ENCODE results near the gene SCD5.

DNA sequence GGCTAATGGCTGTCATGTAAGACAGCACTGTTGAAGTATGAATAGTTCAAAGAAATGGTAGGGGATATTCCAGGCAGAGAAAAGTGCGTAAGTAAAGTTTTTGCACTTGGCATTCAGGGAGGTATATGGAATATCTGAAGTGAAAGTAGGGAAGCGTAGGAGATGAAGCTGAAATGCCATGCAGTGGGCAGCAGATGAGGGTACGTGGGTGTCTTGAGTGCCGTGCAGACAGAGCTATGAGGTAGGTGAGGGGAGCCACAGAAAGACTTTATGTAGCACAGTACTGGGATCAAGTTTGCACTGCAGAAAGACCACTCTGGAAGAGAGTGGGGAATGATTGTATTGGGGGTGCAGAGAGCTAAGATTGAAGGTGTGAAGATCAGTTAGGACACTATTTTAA, 5.2 kb upstream of the SCD5 start:
- TF ChIP-seq, protein P1, sequence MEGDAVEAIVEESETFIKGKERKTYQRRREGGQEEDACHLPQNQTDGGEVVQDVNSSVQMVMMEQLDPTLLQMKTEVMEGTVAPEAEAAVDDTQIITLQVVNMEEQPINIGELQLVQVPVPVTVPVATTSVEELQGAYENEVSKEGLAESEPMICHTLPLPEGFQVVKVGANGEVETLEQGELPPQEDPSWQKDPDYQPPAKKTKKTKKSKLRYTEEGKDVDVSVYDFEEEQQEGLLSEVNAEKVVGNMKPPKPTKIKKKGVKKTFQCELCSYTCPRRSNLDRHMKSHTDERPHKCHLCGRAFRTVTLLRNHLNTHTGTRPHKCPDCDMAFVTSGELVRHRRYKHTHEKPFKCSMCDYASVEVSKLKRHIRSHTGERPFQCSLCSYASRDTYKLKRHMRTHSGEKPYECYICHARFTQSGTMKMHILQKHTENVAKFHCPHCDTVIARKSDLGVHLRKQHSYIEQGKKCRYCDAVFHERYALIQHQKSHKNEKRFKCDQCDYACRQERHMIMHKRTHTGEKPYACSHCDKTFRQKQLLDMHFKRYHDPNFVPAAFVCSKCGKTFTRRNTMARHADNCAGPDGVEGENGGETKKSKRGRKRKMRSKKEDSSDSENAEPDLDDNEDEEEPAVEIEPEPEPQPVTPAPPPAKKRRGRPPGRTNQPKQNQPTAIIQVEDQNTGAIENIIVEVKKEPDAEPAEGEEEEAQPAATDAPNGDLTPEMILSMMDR (IDR thresholded peaks at IDR 0.05): no peak
- no peak for TF ChIP-seq ZFX (IDR thresholded peaks at IDR 0.05; ENCODE audit: borderline replicate concordance)

Measured in 22Rv1 (cell line).